PC-9 (cell line): Measurements from ENCODE around the gene TMEM88.

Experiments used
- EZH2 ChIP-seq: fragments of 200-600 bp; sonication (generic); IDR thresholded peaks from 2 replicates; pipeline ENCODE4 v1.8.0; 2017; ENCODE audit warnings: antibody characterized with exemption, low read depth
- TF ChIP-seq, protein P1 (sequence below): fragments of 200-600 bp; sonication (generic); conservative IDR thresholded peaks from 2 replicates; pipeline ENCODE4 v1.6.1; 2017; ENCODE audit warnings: mixed run types, antibody characterized with exemption, mild to moderate bottlenecking, moderate library complexity

DNA sequence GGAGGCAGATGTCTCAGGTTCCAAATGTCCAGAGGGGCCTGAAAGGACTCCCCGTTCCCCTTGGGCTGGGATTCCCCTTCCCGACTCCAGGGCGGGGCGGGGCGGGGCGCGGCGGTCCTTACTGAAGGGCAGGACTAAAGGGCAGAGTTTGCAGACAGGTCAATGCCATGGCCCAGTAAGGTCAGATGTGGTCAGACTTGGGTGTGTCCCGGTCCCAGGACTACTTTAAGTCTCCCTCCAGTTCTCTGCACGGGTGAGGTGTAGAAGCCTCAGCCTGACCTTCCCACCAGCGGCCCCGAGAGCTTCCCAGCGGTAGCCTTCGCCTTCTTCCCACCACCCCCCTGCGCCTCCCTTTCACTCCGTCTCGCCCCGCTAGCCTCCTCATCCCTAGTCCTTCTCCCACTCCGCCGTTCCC is 20.3 kb upstream of the TMEM88 start:
- TF ChIP-seq, protein P1, sequence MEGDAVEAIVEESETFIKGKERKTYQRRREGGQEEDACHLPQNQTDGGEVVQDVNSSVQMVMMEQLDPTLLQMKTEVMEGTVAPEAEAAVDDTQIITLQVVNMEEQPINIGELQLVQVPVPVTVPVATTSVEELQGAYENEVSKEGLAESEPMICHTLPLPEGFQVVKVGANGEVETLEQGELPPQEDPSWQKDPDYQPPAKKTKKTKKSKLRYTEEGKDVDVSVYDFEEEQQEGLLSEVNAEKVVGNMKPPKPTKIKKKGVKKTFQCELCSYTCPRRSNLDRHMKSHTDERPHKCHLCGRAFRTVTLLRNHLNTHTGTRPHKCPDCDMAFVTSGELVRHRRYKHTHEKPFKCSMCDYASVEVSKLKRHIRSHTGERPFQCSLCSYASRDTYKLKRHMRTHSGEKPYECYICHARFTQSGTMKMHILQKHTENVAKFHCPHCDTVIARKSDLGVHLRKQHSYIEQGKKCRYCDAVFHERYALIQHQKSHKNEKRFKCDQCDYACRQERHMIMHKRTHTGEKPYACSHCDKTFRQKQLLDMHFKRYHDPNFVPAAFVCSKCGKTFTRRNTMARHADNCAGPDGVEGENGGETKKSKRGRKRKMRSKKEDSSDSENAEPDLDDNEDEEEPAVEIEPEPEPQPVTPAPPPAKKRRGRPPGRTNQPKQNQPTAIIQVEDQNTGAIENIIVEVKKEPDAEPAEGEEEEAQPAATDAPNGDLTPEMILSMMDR, result no peak
- no peak for TF ChIP-seq EZH2
